ENCODE data around the gene CASP8. TPM values are rescaled to one million over a fixed set of nuclear protein-coding genes. Genes with fewer than 3 reads are reported as not detected.
A peak's percentile ranks its signal among the peaks of the same experiment; 100 is the strongest.

The CASP8 gene
- total RNA-seq, 1 experiment from 2014 or later = 34.8 TPM

GRCh38 chr2:201257956-201258665, 2.2 kb upstream of the CASP8 start:
- TSS peak; percentile 45 for BruUV-seq (replicated peaks)
- Histone ChIP-seq H3K27ac (ENCODE audit: low read length) (peak overlapping the region; percentile 100), H3K36me3 (ENCODE audit: control insufficient read depth, insufficient read depth, low read length) (no peaks in the 10 kb centered on the region), H3K4me1 (ENCODE audit: control insufficient read depth, insufficient read depth, low read length) (peaks cover 70% of the 10 kb centered on the region), H3K27me3 (ENCODE audit: control insufficient read depth, insufficient read depth, low read length) (no peaks in the 10 kb centered on the region), H3K4me3 (ENCODE audit: low read depth in 2 of 2, low read length in 2 of 2) (peak overlapping the region; percentile 49 to 56), H3K9me3 (ENCODE audit: control insufficient read depth, insufficient read depth, low read depth, low read length) (no peaks in the 10 kb centered on the region)
- POLR2A ChIA-PET = no interaction called here
- intact Hi-C loops (cut with micrococcal nuclease; ENCODE audit: unreplicated experiment) (no loop called here), in situ Hi-C loops (cut with HindIII; ENCODE audit: low pct_unique_long_range_greater_than_20kb, low sequenced_read_pairs) (no loop called here)
- CTCF ChIA-PET = no interaction called here
- peak; percentile 81 for ATAC-seq
- no peak for TF ChIP-seq REST (IDR thresholded peaks at IDR 0.05; ENCODE audit: insufficient read depth in 1 of 2, low read depth in 2 of 2, low read length in 1 of 2)
- TF ChIP-seq SIN3A (IDR thresholded peaks at IDR 0.05; ENCODE audit: borderline replicate concordance, insufficient read depth, low read depth, low read length) = 0 out of 2 replicates have a peak, but pooled peaks have one; percentile 13
- TF ChIP-seq TCF7L2 (IDR thresholded peaks at IDR 0.05; ENCODE audit: low read depth, low read length) = no peak
- no peak for TF ChIP-seq CTCF (IDR thresholded peaks at IDR 0.05)
- TF ChIP-seq POLR2AphosphoS5 (IDR thresholded peaks at IDR 0.05; ENCODE audit: low read depth, low read length) = peak; percentile 49; the same call in 1 of the 2 replicates
- DNase-seq (ENCODE audit: low read depth, low spot score) = peak; percentile 74

GRCh38 chr2:201258666-201259615, 1.4 kb upstream of the CASP8 start:
- ATAC-seq = peak; percentile 49; the same call in 1 of the 2 replicates
- H3K4me3 ChIP-seq (ENCODE audit: low read depth in 2 of 2, low read length in 2 of 2) = peak overlapping the region; percentile 49 to 56
- ChIA-PET POLR2A (no interaction called here), CTCF (no interaction called here)
- peaks cover 74% of the 10 kb centered on the region for H3K4me1 ChIP-seq (ENCODE audit: control insufficient read depth, insufficient read depth, low read length)
- no peak for DNase-seq (ENCODE audit: low read depth, low spot score)
- H3K27ac ChIP-seq (ENCODE audit: low read length) = peak overlapping the region; percentile 100
- intact Hi-C loops (cut with micrococcal nuclease; ENCODE audit: unreplicated experiment) (no loop called here), in situ Hi-C loops (cut with HindIII; ENCODE audit: low pct_unique_long_range_greater_than_20kb, low sequenced_read_pairs) (no loop called here)
- no peaks in the 10 kb centered on the region for H3K9me3 ChIP-seq (ENCODE audit: control insufficient read depth, insufficient read depth, low read depth, low read length)
- H3K27me3 ChIP-seq (ENCODE audit: control insufficient read depth, insufficient read depth, low read length) = no peaks in the 10 kb centered on the region
- H3K36me3 ChIP-seq (ENCODE audit: control insufficient read depth, insufficient read depth, low read length) = no peaks in the 10 kb centered on the region
- TF ChIP-seq TCF7L2 (IDR thresholded peaks at IDR 0.05; ENCODE audit: low read depth, low read length) (peak; percentile 68), POLR2AphosphoS5 (IDR thresholded peaks at IDR 0.05; ENCODE audit: low read depth, low read length) (no peak)
- BruUV-seq (replicated peaks) = no TSS peak

Measured in Panc1 (cell line).